Stimulated activated CD8-positive, alpha-beta memory T cell treated with anti-CD3 and anti-CD28 coated beads, Interleukin-12 subunit alpha, Interleukin-12 subunit beta, amount 100 ng/mL, for 1 hour (primary cell): ENCODE data around the gene CDC14A.

Source experiments
- DNase-seq: peaks from one replicate; pipeline ENCODE4 v3.0.0-alpha.2; 2020; ENCODE audit warnings: low read depth

Gene CDC14A

GRCh38 chr1:100455478-100456072 lies 103.3 kb downstream of the CDC14A start:
- DNase-seq: no peak

- no peak for DNase-seq
These were observed 104.6 kb downstream of the CDC14A start for GRCh38 chr1:100456880-100457279.

GRCh38 chr1:100457683-100458082 lies 105.4 kb downstream of the CDC14A start:
- DNase-seq: no peak

GRCh38 chr1:100458661-100459357 lies 106.5 kb downstream of the CDC14A start:
- no peak for DNase-seq

- DNase-seq: peak; percentile 51
These were observed 107.2 kb downstream of the CDC14A start for GRCh38 chr1:100459358-100460114.

- no peak for DNase-seq
These were observed 108.9 kb downstream of the CDC14A start for GRCh38 chr1:100461222-100461621.

- no peak for DNase-seq
These were observed 110.2 kb downstream of the CDC14A start for GRCh38 chr1:100462326-100463025.

- DNase-seq: peak; percentile 22
These were observed 111.6 kb downstream of the CDC14A start for GRCh38 chr1:100463791-100464424.

- DNase-seq: no peak
These were observed 117.3 kb downstream of the CDC14A start for GRCh38 chr1:100469578-100469977.

GRCh38 chr1:100474834-100475233 lies 122.5 kb downstream of the CDC14A start:
- no peak for DNase-seq

GRCh38 chr1:100476735-100477290 lies 124.5 kb downstream of the CDC14A start:
- DNase-seq: no peak

GRCh38 chr1:100478816-100479215 lies 126.5 kb downstream of the CDC14A start:
- DNase-seq: no peak

GRCh38 chr1:100479620-100480338 lies 127.5 kb downstream of the CDC14A start:
- no peak for DNase-seq

GRCh38 chr1:100481303-100481702 lies 129.0 kb downstream of the CDC14A start:
- DNase-seq: no peak

- DNase-seq: no peak
These were observed 129.9 kb downstream of the CDC14A start for GRCh38 chr1:100482167-100482566.

- no peak for DNase-seq
These were observed 130.4 kb downstream of the CDC14A start for GRCh38 chr1:100482748-100483147.

- DNase-seq: no peak
These were observed 130.9 kb downstream of the CDC14A start for GRCh38 chr1:100483230-100483629.

- no peak for DNase-seq
These were observed 133.6 kb downstream of the CDC14A start for GRCh38 chr1:100485855-100486258.

GRCh38 chr1:100494393-100495084 lies 142.2 kb downstream of the CDC14A start:
- no peak for DNase-seq

- DNase-seq: no peak
These were observed 144.6 kb downstream of the CDC14A start for GRCh38 chr1:100496896-100497295.
